Heart left ventricle (tissue), 16 donors: ENCODE results near the gene UBP1. TPM values are rescaled to one million over a fixed set of nuclear protein-coding genes. Genes with fewer than 3 reads are reported as not detected.

ENCODE experiments used
- ATAC-seq, 4 donors: fragments of 200-7000 bp; cut with Tn5 transposase; one replicate each; pipeline ENCODE4 v1.9.1; 2020 to 2022; ENCODE audit warnings: moderate library complexity in 4 of 4, mild to moderate bottlenecking in 3 of 4, moderate number of reproducible peaks in 1 of 4
- DNase-seq, 5 donors: peaks; one replicate each; pipeline ENCODE4 v3.0.0-alpha.2; 2020
- H3K27ac ChIP-seq, 12 donors: fragments of 200-600 bp; sonication (generic) in 4 of 12; one replicate each; pipeline versions ENCODE4 v1.5.0 to v1.8.0; 2016 to 2022; ENCODE audit warnings: mild to moderate bottlenecking in 2 of 12
- H3K27me3 ChIP-seq, 9 donors: fragments of 200-600 bp; sonication (generic) in 2 of 9; one replicate each; pipeline versions ENCODE4 v1.5.1 to v1.8.0; 2016 to 2022; ENCODE audit warnings: mild to moderate bottlenecking in 3 of 9
- H3K36me3 ChIP-seq, 9 donors: fragments of 200-600 bp; sonication (generic) in 2 of 9; one replicate each; pipeline versions ENCODE4 v1.5.0 to v1.8.0; 2018 to 2022; ENCODE audit warnings: mild to moderate bottlenecking in 2 of 9
- H3K4me1 ChIP-seq, 12 donors: fragments of 200-600 bp; sonication (generic) in 4 of 12; one replicate each; pipeline versions ENCODE4 v1.5.0 to v1.8.0; 2016 to 2022; ENCODE audit warnings: mild to moderate bottlenecking in 3 of 12
- H3K4me3 ChIP-seq, 12 donors: fragments of 200-600 bp; sonication (generic) in 4 of 12; one replicate each; pipeline versions ENCODE4 v1.5.0 to v1.8.0; 2017 to 2022; ENCODE audit warnings: mild to moderate bottlenecking in 9 of 12, moderate library complexity in 4 of 12
- H3K9me3 ChIP-seq, 12 donors: fragments of 200-600 bp; sonication (generic) in 4 of 12; one replicate each; pipeline versions ENCODE4 v1.5.0 to v1.8.0; 2016 to 2022; ENCODE audit warnings: mild to moderate bottlenecking in 1 of 12
- CTCF ChIP-seq, 12 donors: fragments of 200-600 bp; sonication (generic) in 4 of 12; IDR thresholded peaks; one replicate each; pipeline versions ENCODE4 v1.5.0 to v1.8.0; 2018 to 2022; ENCODE audit warnings: antibody characterized with exemption in 12 of 12, mild to moderate bottlenecking in 5 of 12
- POLR2A ChIP-seq, 2 donors: fragments of 450-650 bp; IDR thresholded peaks; one replicate each; pipeline ENCODE4 v1.6.1; 2017; ENCODE audit warnings: antibody characterized with exemption in 2 of 2, mild to moderate bottlenecking in 2 of 2, moderate library complexity in 2 of 2
- WGBS, 4 donors: extraction: QIAGEN DNeasy Blood & Tissue Kit in 2 of 4; methylation state at CpG; one replicate each; pipeline versions ENCODE4 v1.1.5 to v1.1.7; 2013 to 2018; 5-methylcytosine and 5-hydroxymethylcytosine counted together
- intact Hi-C, 10 donors: fragments of 100-400 bp; cut with DNase I; formaldehyde crosslinking; loops; one replicate each; pipeline versions ENCODE4 v1.11.1 to v1.14.2; 2022
- polyA plus RNA-seq, 2 donors: library from polyadenylated mRNA; stranded (reverse); fragments of 200-250 nt; gene quantifications; one replicate each; pipeline ENCODE4 v1.2.3, GENCODE V29; 2013
- total RNA-seq, 9 donors: library from RNA; depleted of rRNA in 2 of 9; stranded (reverse); fragments of >200 nt in 2 of 9; fragmentation: NEBNext Ultra II Directional in 3 of 9; extraction: Animal tissue kit (Norgen Biotek cat#: 25700) in 3 of 9; gene quantifications; one replicate each; pipeline versions ENCODE4 v1.1.0 to v1.2.4, GENCODE V29; 2016 to 2023
- donor health status: ischemic (EF 13 %, LVEDD 7.1; RV severe dilation, severe dysfunction).
- donor health status: healthy with polysubstance abuse.
- donor health status: DM: no; HTN: yes; CAD: no.
- donor health status: DM: no; HTN: no; CAD: no.
- donor health status: ischemic (EF 25% LVEDD 6.9; RV normal size, moderate dysfunction).
- donor health status: ischemic (EF 25% LVEDD 5.7; RV mildly dilated, moderate dysfunction).
- donor health status: healthy.
- donor health status: DM: yes; HTN: yes; CAD: no.
- donor health status: ischemic (EF 35%, LVEDD 5.7; RV mildly dilated, moderate dysfunction).
- donor health status: nonischemic (EF 11% LVEDD 7.7; RV severe dilation, severe dysfunction).
- donor health status: DM: yes; HTN: yes; CAD: no.
- donor health status: PGD.
- donor health status: ischemic (EF 29% LVEDD 5.4; RV normal size, mild dysfunction).
- donor health status: nonischemic (EF 23%, LVEDD 6.1; RV moderate dilation, normal function).

The UBP1 gene
- total and polyA plus RNA-seq, 11 donors = 11.8 to 53.5 (median 42.0) TPM

GRCh38 chr3:33438881-33439545 lies 1.2 kb downstream of the UBP1 start:
- Histone ChIP-seq H3K36me3 (no peaks in the 10 kb centered on the region), H3K4me3 (peak overlapping the region; percentile 47 to 97 (median 78)), H3K9me3 (no peaks in the 10 kb centered on the region), H3K27ac (peak overlapping the region; percentile 89 to 100 (median 97)), H3K4me1 (peaks cover 5 to 61% (median 43%) of the 10 kb centered on the region in 12 donors), H3K27me3 (no peaks in the 10 kb centered on the region)
- ATAC-seq (no peak), DNase-seq (no peak)
- TF ChIP-seq POLR2A (IDR thresholded peaks at IDR 0.05) = no peak
- TF ChIP-seq CTCF (IDR thresholded peaks at IDR 0.05) = no peak
- intact Hi-C loops = loop anchor here in 1 of 10 donors (10.0 kb wide), 2 partner anchors 276 to 356 kb away; partner anchors contain the start of genes CLASP2 and PDCD6IP
- 2 to 4% (median 3%) methylated on average over 11 to 12 of the region's 12 CpGs for WGBS, 4 donors

- H3K36me3 ChIP-seq = no peaks in the 10 kb centered on the region
- no peaks in the 10 kb centered on the region for H3K27me3 ChIP-seq
- peaks cover 5 to 68% (median 43%) of the 10 kb centered on the region in 12 donors for H3K4me1 ChIP-seq
- intact Hi-C loops = loop anchor here in 1 of 10 donors (10.0 kb wide), 2 partner anchors 277 to 357 kb away; partner anchors contain the start of genes CLASP2 and PDCD6IP
- H3K9me3 ChIP-seq = no peaks in the 10 kb centered on the region
- ATAC-seq (no peak), DNase-seq (no peak)
- H3K4me3 ChIP-seq = peak overlapping the region in 11 of 12 donors; percentile 65 to 97 (median 79)
- TF ChIP-seq CTCF (IDR thresholded peaks at IDR 0.05) = no peak
- TF ChIP-seq POLR2A (IDR thresholded peaks at IDR 0.05) = no peak
- H3K27ac ChIP-seq = peak overlapping the region; percentile 34 to 100 (median 97)
- WGBS, 4 donors = 5 to 12% (median 7%) methylated on average over 4 of the region's 4 CpGs
Observed at GRCh38 chr3:33438284-33438668, 1.9 kb downstream of the UBP1 start.

GRCh38 chr3:33437556-33438283 lies 2.5 kb downstream of the UBP1 start:
- H3K27ac ChIP-seq = peak overlapping the region in 11 of 12 donors; percentile 34 to 100 (median 97)
- no peaks in the 10 kb centered on the region for H3K9me3 ChIP-seq
- H3K27me3 ChIP-seq = no peaks in the 10 kb centered on the region
- intact Hi-C loops = loop anchor here in 1 of 10 donors (10.0 kb wide), 2 partner anchors 277 to 357 kb away; partner anchors contain the start of genes CLASP2 and PDCD6IP
- H3K4me3 ChIP-seq = peak overlapping the region in 9 of 12 donors; percentile 65 to 91 (median 79)
- H3K4me1 ChIP-seq = peaks cover 5 to 72% (median 43%) of the 10 kb centered on the region in 12 donors
- WGBS, 4 donors = 32 to 43% (median 42%) methylated on average over 3 of the region's 3 CpGs
- ATAC-seq = no peak
- peak in 3 of 5 donors; percentile 37 to 50 (median 39) for DNase-seq
- H3K36me3 ChIP-seq = no peaks in the 10 kb centered on the region
- TF ChIP-seq CTCF (IDR thresholded peaks at IDR 0.05) (no peak), POLR2A (IDR thresholded peaks at IDR 0.05) (no peak)

- Histone ChIP-seq H3K9me3 (no peaks in the 10 kb centered on the region), H3K27me3 (no peaks in the 10 kb centered on the region), H3K4me1 (peaks cover 5 to 98% (median 60%) of the 10 kb centered on the region in 12 donors), H3K36me3 (no peaks in the 10 kb centered on the region), H3K4me3 (no peak overlapping the region), H3K27ac (no peak overlapping the region)
- WGBS, 4 donors = 52 to 62% (median 53%) methylated on average over 2 of the region's 2 CpGs
- TF ChIP-seq CTCF (IDR thresholded peaks at IDR 0.05) (no peak), POLR2A (IDR thresholded peaks at IDR 0.05) (no peak)
- DNase-seq = no peak
- ATAC-seq = no peak
- intact Hi-C loops = loop anchor here in 1 of 10 donors (10.0 kb wide), 2 partner anchors 281 to 361 kb away; partner anchors contain the start of genes CLASP2 and PDCD6IP
Observed at GRCh38 chr3:33433843-33434242, 6.4 kb downstream of the UBP1 start.
